H1 (cell line): ENCODE measurements around the gene EXO1.

Source experiments
- EZH2 ChIP-seq: fragments of 200-600 bp; sonication (generic); IDR thresholded peaks from 2 replicates; pipeline ENCODE4 v1.7.1; 2012; ENCODE audit warnings: low read depth, mild to moderate bottlenecking, moderate library complexity, low read length, inconsistent platforms; ENCODE audit not compliant: severe bottlenecking
- GTF2F1 ChIP-seq: IDR thresholded peaks from 2 replicates; pipeline ENCODE4 v1.6.1; 2012; ENCODE audit warnings: low read depth, low read length, improper control_type of control experiment, borderline replicate concordance
- POLR2A ChIP-seq, 2 experiments: IDR thresholded peaks; 1 replicate in 1 of 2; 2 replicates in 1 of 2; pipeline ENCODE4 v1.6.1; 2011; ENCODE audit warnings: low read depth in 2 of 2, low read length in 2 of 2, mild to moderate bottlenecking in 2 of 2; ENCODE audit errors: control extremely low read depth in 1 of 2
- POU5F1 ChIP-seq: IDR thresholded peaks from 2 replicates; pipeline ENCODE4 v1.6.1; 2011; ENCODE audit warnings: low read depth, mild to moderate bottlenecking, low read length, moderate library complexity
- RAD21 ChIP-seq, 2 experiments: IDR thresholded peaks in 1 of 2; conservative IDR thresholded peaks in 1 of 2; 2 replicates each; pipeline ENCODE4 v1.6.1; 2011; ENCODE audit warnings: low read depth in 2 of 2, low read length in 2 of 2, improper control_type of control experiment in 1 of 2, inconsistent platforms in 1 of 2, mild to moderate bottlenecking in 1 of 2, moderate library complexity in 1 of 2
- SRF ChIP-seq: IDR thresholded peaks from 2 replicates; pipeline ENCODE4 v1.6.1; 2011; ENCODE audit warnings: mild to moderate bottlenecking, low read depth, low read length, moderate library complexity
- SUZ12 ChIP-seq: fragments of 200-600 bp; sonication (generic); IDR thresholded peaks from 2 replicates; pipeline ENCODE4 v1.6.1; 2012; ENCODE audit warnings: mild to moderate bottlenecking, inconsistent platforms, low read length, moderate library complexity, mixed read lengths
- YY1 ChIP-seq: IDR thresholded peaks from 2 replicates; pipeline ENCODE4 v1.6.1; 2011; ENCODE audit warnings: low read depth, mild to moderate bottlenecking, low read length
- TF ChIP-seq, protein P1 (sequence below), 3 experiments: IDR thresholded peaks; 1 replicate in 2 of 3; 2 replicates in 1 of 3; pipeline versions ENCODE4 v1.5.1 to v1.6.1; 2011; ENCODE audit warnings: low read length in 3 of 3, mild to moderate bottlenecking in 3 of 3, inconsistent platforms in 2 of 3, low read depth in 1 of 3, moderate library complexity in 1 of 3; ENCODE audit not compliant: insufficient read depth in 1 of 3; ENCODE audit errors: control extremely low read depth in 1 of 3

- TF ChIP-seq GTF2F1 (no peak), SRF (no peak), POU5F1 (no peak), POLR2A (IDR thresholded peaks at IDR 0.05; ENCODE audit: control extremely low read depth in 1 of 2, low read depth in 2 of 2, low read length in 2 of 2) (no peak), SUZ12 (no peak), YY1 (no peak), EZH2 (no peak), RAD21 (IDR thresholded peaks at IDR 0.05 in 1 of 2, conservative IDR thresholded peaks at IDR 0.05 in 1 of 2; ENCODE audit: low read depth in 2 of 2, low read length in 2 of 2) (no peak)
- TF ChIP-seq, protein P1, sequence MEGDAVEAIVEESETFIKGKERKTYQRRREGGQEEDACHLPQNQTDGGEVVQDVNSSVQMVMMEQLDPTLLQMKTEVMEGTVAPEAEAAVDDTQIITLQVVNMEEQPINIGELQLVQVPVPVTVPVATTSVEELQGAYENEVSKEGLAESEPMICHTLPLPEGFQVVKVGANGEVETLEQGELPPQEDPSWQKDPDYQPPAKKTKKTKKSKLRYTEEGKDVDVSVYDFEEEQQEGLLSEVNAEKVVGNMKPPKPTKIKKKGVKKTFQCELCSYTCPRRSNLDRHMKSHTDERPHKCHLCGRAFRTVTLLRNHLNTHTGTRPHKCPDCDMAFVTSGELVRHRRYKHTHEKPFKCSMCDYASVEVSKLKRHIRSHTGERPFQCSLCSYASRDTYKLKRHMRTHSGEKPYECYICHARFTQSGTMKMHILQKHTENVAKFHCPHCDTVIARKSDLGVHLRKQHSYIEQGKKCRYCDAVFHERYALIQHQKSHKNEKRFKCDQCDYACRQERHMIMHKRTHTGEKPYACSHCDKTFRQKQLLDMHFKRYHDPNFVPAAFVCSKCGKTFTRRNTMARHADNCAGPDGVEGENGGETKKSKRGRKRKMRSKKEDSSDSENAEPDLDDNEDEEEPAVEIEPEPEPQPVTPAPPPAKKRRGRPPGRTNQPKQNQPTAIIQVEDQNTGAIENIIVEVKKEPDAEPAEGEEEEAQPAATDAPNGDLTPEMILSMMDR (IDR thresholded peaks at IDR 0.05; ENCODE audit: control extremely low read depth in 1 of 3, insufficient read depth in 1 of 3, low read depth in 1 of 3, low read length in 3 of 3) = no peak
These were observed 1.0 kb upstream of the EXO1 start for GRCh38 chr1:241846862-241847539.
